ENCODE results near the gene ZNF85.
"Not testable (repeated sequence)": the region's sequence is repeated elsewhere in the genome, so short reads cannot be mapped to it uniquely, and the experiment has no call there.

- TF ChIP-seq CTCF (IDR thresholded peaks at IDR 0.05; ENCODE audit: borderline replicate concordance, extremely low read depth, low read length, poor library complexity, severe bottlenecking); EZH2 (IDR thresholded peaks at IDR 0.05; ENCODE audit: borderline replicate concordance, low read depth, low read length, severe bottlenecking): not testable (repeated sequence)
Observed at GRCh38 chr19:20936322-20936947, 13.4 kb downstream of the ZNF85 start.

Data from DND-41 (cell line).